GM19455 (cell line): Measurements from ENCODE around the gene SIK1.
A peak's percentile ranks its signal among the peaks of the same experiment; 100 is the strongest.

ENCODE experiments used
- ATAC-seq: cut with Tn5 transposase; IDR thresholded peaks from one replicate; pipeline ENCODE4 v1.9.1; 2021; ENCODE audit not compliant: unreplicated experiment

The SIK1 gene

DNA sequence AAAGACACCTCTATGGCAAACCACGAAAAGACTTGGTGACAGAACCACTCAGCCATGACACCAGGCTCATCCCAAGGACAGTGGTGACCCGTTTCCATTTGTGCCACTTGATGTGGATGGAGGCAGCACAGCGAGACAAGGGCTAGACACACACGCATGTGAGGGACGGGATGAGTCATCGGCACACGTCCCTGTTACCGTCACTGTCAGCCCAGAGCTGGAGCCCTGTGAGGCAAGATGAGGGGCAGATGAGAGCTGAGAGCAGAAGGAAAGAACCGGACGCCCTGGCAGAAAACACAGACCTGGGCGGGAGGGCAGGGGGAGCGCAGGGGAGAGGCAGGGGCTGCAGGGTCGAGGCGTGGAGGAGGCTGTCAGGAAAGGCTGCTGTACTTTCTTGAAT lies 57.8 kb downstream of the SIK1 start:
- ATAC-seq = peak; percentile 68

GRCh38 chr21:43368685-43369084 lies 58.2 kb downstream of the SIK1 start:
- no peak for ATAC-seq

DNA sequence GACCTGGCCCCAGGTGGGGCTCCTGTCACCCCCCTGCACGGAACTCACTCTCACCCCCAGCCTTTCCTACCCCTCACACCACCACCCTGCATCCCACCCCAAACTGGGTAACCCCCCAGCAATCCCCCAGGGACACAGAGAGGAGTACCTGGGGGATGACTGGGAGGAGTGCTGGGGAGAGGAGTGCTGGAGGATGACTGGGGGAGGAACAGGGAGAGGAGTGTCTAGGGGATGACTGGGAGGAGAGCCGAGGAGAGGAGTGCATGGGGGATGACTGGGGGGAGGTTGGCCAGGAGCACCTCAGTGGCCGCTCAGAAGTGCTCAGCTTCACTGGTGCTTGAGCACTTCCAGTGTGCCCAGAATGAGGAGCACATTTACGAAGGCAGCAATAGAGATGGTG lies 59.1 kb downstream of the SIK1 start:
- no peak for ATAC-seq

- ATAC-seq = no peak
These were observed 59.6 kb downstream of the SIK1 start for GRCh38 chr21:43367296-43367695.

- no peak for ATAC-seq
These were observed 60.3 kb downstream of the SIK1 start for GRCh38 chr21:43366656-43367055.

DNA sequence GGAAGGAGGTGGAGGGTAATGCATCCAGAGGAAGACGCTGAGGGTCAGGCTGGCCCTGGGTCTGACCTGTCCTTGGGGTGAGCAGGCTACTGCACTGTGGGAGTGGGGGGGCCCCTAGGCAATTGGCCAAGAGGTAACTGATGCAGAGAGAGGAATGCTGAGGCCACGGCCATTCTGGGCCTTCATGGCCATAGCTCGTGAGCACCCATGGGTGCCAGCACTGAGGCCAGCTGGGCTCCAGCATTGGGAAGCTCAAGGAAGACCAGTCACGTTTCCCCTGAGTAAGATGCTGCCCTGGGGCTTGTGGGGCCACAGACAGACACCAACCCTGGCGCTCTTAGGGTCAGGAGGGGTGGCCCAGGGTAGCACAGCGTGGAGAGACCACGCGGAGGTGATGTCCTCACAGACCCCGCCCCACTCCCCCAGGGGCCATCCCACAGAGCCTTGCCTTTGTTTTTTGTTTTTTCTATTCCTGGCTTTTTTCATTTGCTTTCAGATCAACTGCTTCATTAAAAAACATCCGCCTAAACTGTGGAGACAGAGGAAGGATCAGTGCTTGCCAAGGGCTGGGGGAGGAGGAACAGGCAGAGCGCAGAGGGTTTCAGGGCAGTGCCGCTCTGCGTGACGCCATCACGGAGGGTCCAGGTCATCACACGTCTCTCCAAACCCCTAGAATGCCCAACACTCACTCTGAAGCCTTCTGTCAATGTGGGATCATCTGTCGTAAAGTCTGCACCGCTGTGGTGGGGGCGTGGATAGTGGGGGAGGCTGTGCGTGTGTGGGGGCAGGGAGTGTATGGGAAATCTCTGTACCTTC lies 61.1 kb downstream of the SIK1 start:
- no peak for ATAC-seq

DNA sequence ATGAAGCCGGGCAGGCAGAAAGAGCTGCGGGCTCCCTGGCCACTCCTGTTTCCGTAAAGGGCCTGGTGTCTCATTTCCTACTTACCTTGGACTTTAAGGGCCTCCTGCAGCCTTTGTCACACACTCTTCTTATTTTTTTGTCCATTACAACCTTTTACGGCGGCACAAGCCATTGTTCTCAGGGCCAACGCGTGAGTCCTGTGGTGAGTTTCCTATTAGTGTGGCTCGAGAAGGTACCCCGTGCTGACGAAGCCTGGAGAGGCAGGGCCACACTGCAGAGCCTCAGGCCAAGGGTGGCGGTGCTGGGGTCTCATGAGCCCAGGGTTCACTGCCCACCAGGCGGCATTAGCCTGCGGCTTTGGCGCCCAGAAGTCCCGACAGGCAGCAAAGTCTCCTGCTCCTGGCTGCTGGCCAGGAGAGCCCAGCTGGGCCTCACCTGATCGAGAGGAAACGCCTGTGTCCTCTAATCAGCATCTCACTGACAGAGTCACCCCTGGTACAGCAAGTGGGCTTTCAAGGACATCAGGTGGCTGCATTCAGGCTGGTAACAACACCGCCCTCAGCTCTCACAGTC lies 62.0 kb downstream of the SIK1 start:
- no peak for ATAC-seq
